Hepatocyte (in vitro differentiated cells): Measurements from ENCODE around the gene SUB1. TPM values are rescaled to one million over a fixed set of nuclear protein-coding genes. Genes with fewer than 3 reads are reported as not detected.
"Not testable (repeated sequence)": the region's sequence is repeated elsewhere in the genome, so short reads cannot be mapped to it uniquely, and the experiment has no call there.

ENCODE experiments used
- DNase-seq: peaks from one replicate; pipeline ENCODE4 v3.0.0-alpha.2; 2016; ENCODE audit warnings: low spot score
- H2AFZ ChIP-seq: fragments of 200-600 bp; sonication (generic); 2 replicates; pipeline ENCODE4 v1.6.0; 2016; ENCODE audit warnings: antibody characterized with exemption, mild to moderate bottlenecking
- H3K27ac ChIP-seq: fragments of 200-600 bp; sonication (generic); 2 replicates; pipeline ENCODE4 v1.5.1; 2016; ENCODE audit warnings: mild to moderate bottlenecking
- H3K27me3 ChIP-seq: fragments of 200-600 bp; sonication (generic); 2 replicates; pipeline ENCODE4 v1.6.1; 2016
- H3K36me3 ChIP-seq: fragments of 200-600 bp; sonication (generic); replicated peaks from 2 replicates; pipeline ENCODE4 v1.5.1; 2016; ENCODE audit warnings: low read depth; ENCODE audit not compliant: insufficient read depth
- H3K4me1 ChIP-seq: fragments of 200-600 bp; sonication (generic); 2 replicates; pipeline ENCODE4 v1.5.1; 2016; ENCODE audit warnings: mild to moderate bottlenecking, moderate library complexity; ENCODE audit not compliant: insufficient read depth
- H3K4me2 ChIP-seq: fragments of 200-600 bp; sonication (generic); 2 replicates; pipeline ENCODE4 v1.6.0; 2016
- H3K4me3 ChIP-seq: fragments of 200-600 bp; sonication (generic); 2 replicates; pipeline ENCODE4 v1.5.1; 2016; ENCODE audit warnings: mild to moderate bottlenecking
- H3K79me2 ChIP-seq: fragments of 200-600 bp; sonication (generic); 2 replicates; pipeline ENCODE4 v1.6.0; 2017; ENCODE audit warnings: mild to moderate bottlenecking
- H3K9me2 ChIP-seq: fragments of 200-600 bp; sonication (generic); replicated peaks from 2 replicates; pipeline ENCODE4 v1.6.0; 2017; ENCODE audit warnings: mild to moderate bottlenecking; ENCODE audit not compliant: insufficient read depth
- H3K9me3 ChIP-seq: fragments of 200-600 bp; sonication (generic); 2 replicates; pipeline ENCODE4 v1.5.1; 2016; ENCODE audit warnings: low read depth, mild to moderate bottlenecking
- H4K20me1 ChIP-seq: fragments of 200-600 bp; sonication (generic); 2 replicates; pipeline ENCODE4 v1.6.0; 2016; ENCODE audit warnings: mild to moderate bottlenecking; ENCODE audit not compliant: insufficient read depth, poor library complexity, severe bottlenecking
- CTCF ChIP-seq: fragments of 200-600 bp; sonication (generic); IDR thresholded peaks from 2 replicates; pipeline ENCODE4 v1.5.1; 2016; ENCODE audit warnings: antibody characterized with exemption, mild to moderate bottlenecking; ENCODE audit not compliant: poor library complexity
- EZH2 ChIP-seq: fragments of 200-600 bp; sonication (generic); IDR thresholded peaks from 2 replicates; pipeline ENCODE4 v1.6.1; 2016; ENCODE audit warnings: antibody characterized with exemption, mild to moderate bottlenecking, borderline replicate concordance
- EZH2phosphoT487 ChIP-seq: fragments of 200-600 bp; sonication (generic); IDR thresholded peaks from one replicate; pipeline ENCODE4 v1.6.1; 2018; ENCODE audit warnings: antibody characterized with exemption, mild to moderate bottlenecking, low read depth, moderate library complexity; ENCODE audit not compliant: unreplicated experiment, severe bottlenecking
- WGBS: methylation state at CpG from one replicate; pipeline ENCODE4 v1.1.6; 2016; ENCODE audit warnings: low lambda C conversion rate; ENCODE audit errors: missing lambda C conversion rate; 5-methylcytosine and 5-hydroxymethylcytosine counted together
- polyA plus RNA-seq: library from polyadenylated mRNA; unstranded; fragments of >200 nt; fragmentation: Nextera tagmentation; extraction: Ambion mirVana; gene quantifications from 2 replicates; pipeline ENCODE4 v1.2.1, GENCODE V29; 2016
- total RNA-seq: library from RNA; depleted of rRNA; stranded (reverse); fragments of >200 nt; gene quantifications from 2 replicates; pipeline ENCODE4 v1.2.3, GENCODE V29; 2014

Gene SUB1
- 340 and 347 TPM in 2 replicates for total RNA-seq
- polyA plus RNA-seq, result 394 and 419 TPM in 2 replicates

- Histone ChIP-seq H3K4me1 (peaks cover 5% of the 10 kb centered on the region), H3K27me3 (no peaks in the 10 kb centered on the region), H3K4me3 (peak within 1 kb of the TSS; percentile 80), H3K9me3 (no peaks in the 10 kb centered on the region), H3K27ac (peak within 1 kb of the TSS; percentile 99), H2AFZ (peak within 1 kb of the TSS; percentile 73), H3K4me2 (peak within 1 kb of the TSS; percentile 79), H3K36me3 (no peaks in the 10 kb centered on the region), H3K79me2 (peaks cover 41% of the 10 kb centered on the region), H3K9me2 (no peaks in the 10 kb centered on the region), H4K20me1 (peaks cover 38% of the 10 kb centered on the region)
- TF ChIP-seq CTCF, result peak; percentile 20
- TF ChIP-seq EZH2phosphoT487, result no peak
- WGBS, result under 1% methylated on average over 40 of the region's 89 CpGs
- DNase-seq, result peak; percentile 97
Measured at GRCh38 chr5:32585446-32586275, at the start of gene SUB1. Gene SUB1 (plus strand): TSS chr5:32585557. CDS start chr5:32588513, 2,956 bp downstream.

GRCh38 chr5:32536246-32536645, 49.1 kb upstream of the SUB1 start:
- Histone ChIP-seq H3K4me2 (no peak overlapping the region), H2AFZ (no peak overlapping the region), H3K9me3 (no peaks in the 10 kb centered on the region), H3K27ac (no peak overlapping the region), H3K36me3 (no peaks in the 10 kb centered on the region), H3K79me2 (no peaks in the 10 kb centered on the region), H3K9me2 (no peaks in the 10 kb centered on the region), H3K4me1 (peaks cover 6% of the 10 kb centered on the region), H4K20me1 (no peaks in the 10 kb centered on the region), H3K27me3 (no peaks in the 10 kb centered on the region), H3K4me3 (no peak overlapping the region)
- DNase-seq, result no peak
- WGBS, result 86% methylated on average over 3 of the region's 4 CpGs
- TF ChIP-seq CTCF (no peak), EZH2phosphoT487 (no peak), EZH2 (no peak)

GRCh38 chr5:32537437-32538029, 47.8 kb upstream of the SUB1 start:
- H3K79me2 ChIP-seq, H3K4me1 ChIP-seq, H3K36me3 ChIP-seq, H3K9me3 ChIP-seq, H3K27ac ChIP-seq, H3K4me3 ChIP-seq, H3K27me3 ChIP-seq, H4K20me1 ChIP-seq, H3K9me2 ChIP-seq, H3K4me2 ChIP-seq, H2AFZ ChIP-seq: not testable (repeated sequence)
- peak; percentile 31 for DNase-seq
- WGBS, result 90% methylated on average over 7 of the region's 7 CpGs

DNA sequence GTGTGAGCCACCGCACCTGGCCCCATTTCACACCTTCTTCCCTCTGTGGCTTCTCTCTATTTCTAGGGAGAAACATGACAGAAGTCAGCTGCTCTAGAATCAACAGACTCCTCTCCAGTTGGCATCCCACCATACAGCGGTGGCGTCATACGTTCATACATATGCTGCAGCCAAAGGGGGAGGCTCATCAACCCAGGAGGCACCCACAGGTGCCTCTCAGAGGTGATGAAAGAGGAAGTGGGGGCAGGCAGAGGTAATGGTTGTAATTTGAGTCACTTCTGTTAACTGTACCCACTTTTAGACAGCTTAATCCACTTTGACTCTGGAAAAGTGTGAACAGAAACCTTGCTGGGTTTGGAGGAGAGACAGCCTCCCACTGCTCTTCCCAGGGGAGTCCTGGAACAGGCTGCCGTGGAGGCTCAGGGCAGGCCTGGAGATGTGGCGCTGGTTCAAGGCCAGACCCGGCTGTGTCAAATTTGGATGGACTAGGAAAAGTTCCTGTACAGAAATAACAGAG, 47.3 kb upstream of the SUB1 start:
- H3K4me1 ChIP-seq, result no peaks in the 10 kb centered on the region
- DNase-seq, result no peak
- H3K79me2 ChIP-seq, result no peaks in the 10 kb centered on the region
- 92% methylated on average over 7 of the region's 7 CpGs for WGBS
- H3K4me3 ChIP-seq, result no peak overlapping the region
- no peaks in the 10 kb centered on the region for H3K27me3 ChIP-seq
- no peaks in the 10 kb centered on the region for H3K9me3 ChIP-seq
- no peaks in the 10 kb centered on the region for H3K9me2 ChIP-seq
- no peaks in the 10 kb centered on the region for H3K36me3 ChIP-seq
- TF ChIP-seq EZH2phosphoT487 (no peak), EZH2 (no peak), CTCF (no peak)
- H3K27ac ChIP-seq, result no peak overlapping the region
- H3K4me2 ChIP-seq, result no peak overlapping the region
- H4K20me1 ChIP-seq, result no peaks in the 10 kb centered on the region
- no peak overlapping the region for H2AFZ ChIP-seq
